Naive thymus-derived CD4-positive, alpha-beta T cell (primary cell): ENCODE data around the gene MAPK7. TPM values are rescaled to one million over a fixed set of nuclear protein-coding genes. Genes with fewer than 3 reads are reported as not detected.

Experiments
- ATAC-seq: fragments of 150-1000 bp; cut with Tn5 transposase; 2 replicates; pipeline ENCODE4 v1.10.0; 2021; ENCODE audit warnings: mild to moderate bottlenecking, moderate library complexity
- CTCF ChIA-PET: fragments of 350-600 bp; sonication (Branson Sonifier 250); formaldehyde crosslinking; loops from one replicate; lab custom pipeline; 2021; ENCODE audit warnings: antibody characterized with exemption; lab: Charles Lee
- POLR2A ChIA-PET: fragments of 350-600 bp; sonication (Branson Sonifier 250); formaldehyde crosslinking; loops from one replicate; lab custom pipeline; 2021; ENCODE audit warnings: antibody characterized with exemption, inconsistent platforms; lab: Charles Lee
- DNase-seq, 9 donors: peaks; one replicate each; pipeline versions ENCODE4 v3.0.0 to v3.0.0-alpha.2; 2020 to 2022; ENCODE audit warnings: mixed read lengths in 1 of 9
- H3K27ac ChIP-seq: one replicate; pipeline ENCODE4 v1.7.0; 2013; ENCODE audit warnings: mild to moderate bottlenecking, low read depth, low read length, moderate library complexity
- H3K27me3 ChIP-seq, 2 donors: one replicate each; pipeline ENCODE4 v1.7.0; 2013; ENCODE audit warnings: low read length in 2 of 2, mild to moderate bottlenecking in 2 of 2, moderate library complexity in 2 of 2; ENCODE audit not compliant: control insufficient read depth in 2 of 2, insufficient read depth in 2 of 2
- H3K36me3 ChIP-seq, 3 experiments: 1 replicate in 2 of 3; 2 replicates in 1 of 3; pipeline ENCODE4 v1.7.0; 2013; ENCODE audit warnings: low read length in 3 of 3, mild to moderate bottlenecking in 3 of 3, moderate library complexity in 1 of 3; ENCODE audit not compliant: insufficient read depth in 3 of 3, control insufficient read depth in 2 of 3
- H3K4me1 ChIP-seq, 2 donors: one replicate each; pipeline ENCODE4 v1.7.0; 2013; ENCODE audit warnings: low read length in 2 of 2, mild to moderate bottlenecking in 2 of 2, moderate library complexity in 1 of 2; ENCODE audit not compliant: control insufficient read depth in 2 of 2, insufficient read depth in 2 of 2
- H3K4me3 ChIP-seq: 2 replicates; pipeline ENCODE4 v1.7.0; 2013; ENCODE audit warnings: mild to moderate bottlenecking, low read length
- H3K9me3 ChIP-seq, 3 experiments: 1 replicate in 2 of 3; 2 replicates in 1 of 3; pipeline ENCODE4 v1.7.0; 2013; ENCODE audit warnings: low read length in 3 of 3; ENCODE audit not compliant: control insufficient read depth in 2 of 3
- H3K27ac Mint-ChIP-seq, 9 donors: one replicate each; pipeline ENCODE4 v1.8.0; 2020 to 2022; ENCODE audit warnings: mixed read lengths in 9 of 9, mild to moderate bottlenecking in 8 of 9, moderate library complexity in 5 of 9, inconsistent platforms in 2 of 9
- H3K27me3 Mint-ChIP-seq, 5 donors: one replicate each; pipeline ENCODE4 v1.8.0; 2021 to 2022; ENCODE audit warnings: mixed read lengths in 5 of 5, mild to moderate bottlenecking in 1 of 5
- H3K36me3 Mint-ChIP-seq, 5 donors: one replicate each; pipeline ENCODE4 v1.8.0; 2020 to 2022; ENCODE audit warnings: mixed read lengths in 5 of 5, mild to moderate bottlenecking in 3 of 5, inconsistent platforms in 1 of 5
- H3K4me1 Mint-ChIP-seq, 7 donors: one replicate each; pipeline ENCODE4 v1.8.0; 2020 to 2022; ENCODE audit warnings: mixed read lengths in 7 of 7, mild to moderate bottlenecking in 3 of 7, inconsistent platforms in 1 of 7
- H3K4me3 Mint-ChIP-seq, 10 donors: one replicate each; pipeline ENCODE4 v1.8.0; 2020 to 2022; ENCODE audit warnings: mild to moderate bottlenecking in 10 of 10, mixed read lengths in 10 of 10, moderate library complexity in 6 of 10, inconsistent platforms in 2 of 10
- H3K9me3 Mint-ChIP-seq, 11 donors: one replicate each; pipeline ENCODE4 v1.8.0; 2020 to 2022; ENCODE audit warnings: mixed read lengths in 11 of 11, mild to moderate bottlenecking in 4 of 11, inconsistent platforms in 1 of 11, moderate library complexity in 1 of 11
- intact Hi-C, 2 donors: fragments of 100-400 bp; cut with micrococcal nuclease; formaldehyde crosslinking; loops; one replicate each; pipeline ENCODE4 v1.15.1; 2023
- polyA plus RNA-seq, 2 donors: library from polyadenylated mRNA; unstranded; fragments of 300-500 nt; fragmentation: Illumina TruSeq; gene quantifications; one replicate each; pipeline ENCODE4 v1.2.3, GENCODE V29; 2021
- total RNA-seq, 6 experiments: library from RNA in 5 of 6; stranded (reverse) in 5 of 6; gene quantifications; 1 replicate in 5 of 6; 2 replicates in 1 of 6; pipeline ENCODE4 v1.2.3 and lab custom pipeline; 2021 to 2026

Gene MAPK7
- total and polyA plus RNA-seq, 7 experiments from 2014 or later = 4.3 to 50.5 (median 25.7) TPM

DNA sequence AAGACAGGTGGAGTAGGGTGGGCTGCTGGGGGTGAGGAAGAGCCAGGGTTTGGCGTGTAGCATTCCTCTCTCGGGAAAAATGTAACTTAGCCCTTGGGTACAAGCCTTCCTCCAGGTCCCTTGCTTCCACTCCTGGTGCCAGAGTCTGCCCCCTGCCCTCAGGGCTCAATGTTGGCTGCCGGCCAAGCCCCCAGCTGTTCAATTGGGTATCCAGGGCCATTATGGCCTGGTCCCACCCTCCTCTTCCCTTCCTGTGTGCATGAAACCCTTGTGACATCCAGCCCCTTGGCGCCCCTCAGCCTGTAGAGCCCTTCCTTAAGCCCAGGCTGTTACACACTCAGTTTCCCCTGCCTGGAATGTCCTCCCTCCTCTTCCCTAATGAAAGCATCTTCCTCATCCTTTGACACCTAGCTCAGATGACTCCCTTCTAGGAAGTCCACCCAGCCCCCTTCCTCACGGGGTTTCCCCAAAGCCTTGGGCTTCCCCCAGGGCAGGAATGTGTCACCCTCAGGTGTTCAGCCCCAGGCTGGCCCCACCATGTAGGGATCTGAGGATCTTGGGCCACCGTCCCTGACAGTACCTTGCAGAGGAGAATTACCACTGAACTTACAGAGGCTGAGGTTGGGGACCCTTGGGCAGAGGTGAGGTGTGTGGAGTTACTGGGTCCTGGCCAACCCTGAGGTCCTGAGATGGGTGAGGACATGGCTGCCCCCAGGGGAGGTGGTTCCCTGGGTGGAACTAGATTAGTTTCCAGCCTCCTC, 45.7 kb upstream of the MAPK7 start:
- Histone ChIP-seq H3K36me3 (no peaks in the 10 kb centered on the region), H3K4me1 (no peaks in the 10 kb centered on the region), H3K27me3 (no peaks in the 10 kb centered on the region), H3K4me3 (no peak overlapping the region), H3K9me3 (no peaks in the 10 kb centered on the region), H3K27ac (no peak overlapping the region)
- H3K36me3 Mint-ChIP-seq = peaks cover 0 to 3% (median 0%) of the 10 kb centered on the region in 5 donors
- peaks cover 2 to 19% (median 6%) of the 10 kb centered on the region in 5 donors for H3K27me3 Mint-ChIP-seq
- H3K27ac Mint-ChIP-seq = peak overlapping the region in 1 of 9 donors; percentile 33
- H3K4me1 Mint-ChIP-seq = peaks cover 0 to 5% (median 0%) of the 10 kb centered on the region in 7 donors
- peak; percentile 16 for ATAC-seq
- CTCF ChIA-PET = interaction anchor here (0.6 kb wide), 1 partner anchor 18 kb away, joined by 4 read pairs; no protein-coding TSS in a partner anchor
- POLR2A ChIA-PET = no interaction called here
- DNase-seq = no peak
- no peaks in the 10 kb centered on the region for H3K9me3 Mint-ChIP-seq
- intact Hi-C loops = no loop called here
- no peak overlapping the region for H3K4me3 Mint-ChIP-seq

DNA sequence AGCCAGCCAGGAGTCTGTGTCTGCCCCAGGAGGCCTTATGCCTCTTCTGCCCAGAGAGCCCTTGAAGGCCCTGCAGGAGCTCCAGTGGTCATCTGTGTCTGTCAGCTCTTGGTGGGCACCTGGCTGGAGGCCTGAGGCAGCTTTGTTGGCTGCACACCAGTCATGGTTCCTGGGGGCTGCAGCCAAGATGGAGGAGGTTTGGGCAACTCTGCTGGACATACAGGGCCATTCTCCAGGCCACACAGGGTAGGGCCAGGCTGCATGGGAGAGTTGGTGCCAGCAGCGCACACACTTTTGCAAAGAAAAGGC, 45.2 kb upstream of the MAPK7 start:
- Mint-ChIP-seq H3K27ac (no peak overlapping the region), H3K9me3 (no peaks in the 10 kb centered on the region), H3K4me3 (no peak overlapping the region), H3K27me3 (peaks cover 2 to 20% (median 7%) of the 10 kb centered on the region in 5 donors), H3K36me3 (peaks cover 0 to 3% (median 0%) of the 10 kb centered on the region in 5 donors), H3K4me1 (peaks cover 0 to 5% (median 0%) of the 10 kb centered on the region in 7 donors)
- POLR2A ChIA-PET = no interaction called here
- no peak overlapping the region for H3K4me3 ChIP-seq
- CTCF ChIA-PET = interaction anchor here (0.6 kb wide), 1 partner anchor 17 kb away, joined by 4 read pairs; no protein-coding TSS in a partner anchor
- intact Hi-C loops = no loop called here
- no peaks in the 10 kb centered on the region for H3K9me3 ChIP-seq
- DNase-seq (no peak), ATAC-seq (no peak)
- H3K27me3 ChIP-seq = no peaks in the 10 kb centered on the region
- no peak overlapping the region for H3K27ac ChIP-seq
- no peaks in the 10 kb centered on the region for H3K4me1 ChIP-seq
- no peaks in the 10 kb centered on the region for H3K36me3 ChIP-seq

DNA sequence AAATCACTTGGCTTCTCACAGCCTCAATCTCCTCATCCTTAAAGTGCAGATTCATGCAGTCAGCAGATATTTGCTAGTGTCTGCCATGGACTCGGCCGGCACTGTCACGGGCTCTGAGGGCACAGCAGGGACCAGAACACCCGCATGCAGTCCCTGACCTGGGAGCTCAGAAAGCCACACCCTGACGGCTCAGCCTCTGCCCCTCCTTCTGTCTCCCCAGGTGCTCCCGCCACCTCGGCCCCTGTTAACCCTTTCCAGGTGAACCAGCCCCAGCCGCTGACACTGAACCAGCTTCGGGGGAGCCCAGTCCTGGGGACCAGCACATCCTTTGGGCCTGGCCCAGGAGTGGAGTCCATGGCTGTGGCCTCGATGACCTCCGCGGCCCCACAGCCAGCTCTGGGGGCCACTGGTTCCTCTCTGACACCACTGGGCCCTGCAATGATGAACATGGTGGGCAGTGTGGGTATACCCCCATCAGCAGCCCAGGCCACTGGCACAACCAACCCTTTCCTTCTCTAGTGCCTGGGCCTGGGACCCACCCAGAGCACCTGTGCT, 44.5 kb upstream of the MAPK7 start:
- no peaks in the 10 kb centered on the region for H3K9me3 Mint-ChIP-seq
- peaks cover 0 to 3% (median 0%) of the 10 kb centered on the region in 5 donors for H3K36me3 Mint-ChIP-seq
- H3K27me3 Mint-ChIP-seq = peaks cover 3 to 26% (median 9%) of the 10 kb centered on the region in 5 donors
- Histone ChIP-seq H3K4me1 (no peaks in the 10 kb centered on the region), H3K27me3 (no peaks in the 10 kb centered on the region), H3K36me3 (no peaks in the 10 kb centered on the region), H3K27ac (no peak overlapping the region), H3K4me3 (no peak overlapping the region), H3K9me3 (no peaks in the 10 kb centered on the region)
- ATAC-seq (no peak), DNase-seq (no peak)
- H3K27ac Mint-ChIP-seq = no peak overlapping the region
- ChIA-PET CTCF (no interaction called here), POLR2A (no interaction called here)
- H3K4me1 Mint-ChIP-seq = peaks cover 0 to 5% (median 0%) of the 10 kb centered on the region in 7 donors
- no peak overlapping the region for H3K4me3 Mint-ChIP-seq
- intact Hi-C loops = no loop called here

DNA sequence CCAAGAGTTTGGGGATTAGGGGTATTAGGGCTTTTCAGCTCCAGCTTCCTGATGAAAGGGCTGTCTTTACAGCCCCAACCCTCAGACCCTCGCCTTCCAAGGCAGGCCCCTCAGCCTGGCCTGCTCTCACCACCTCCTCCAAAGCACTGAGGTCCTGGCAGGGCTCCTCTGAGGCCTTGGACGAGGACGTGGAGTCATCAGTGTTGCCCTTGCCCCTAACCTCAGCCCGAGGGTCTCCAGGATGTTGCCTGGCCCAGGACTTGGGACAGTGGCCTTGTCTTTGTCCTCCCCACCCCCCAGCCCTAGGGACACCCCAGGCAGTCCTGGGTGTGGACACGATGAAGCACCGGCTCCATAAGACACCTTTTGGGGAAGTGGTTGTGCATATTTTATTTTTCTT, 44.0 kb upstream of the MAPK7 start:
- POLR2A ChIA-PET = no interaction called here
- peaks cover 8 to 28% (median 14%) of the 10 kb centered on the region in 5 donors for H3K27me3 Mint-ChIP-seq

DNA sequence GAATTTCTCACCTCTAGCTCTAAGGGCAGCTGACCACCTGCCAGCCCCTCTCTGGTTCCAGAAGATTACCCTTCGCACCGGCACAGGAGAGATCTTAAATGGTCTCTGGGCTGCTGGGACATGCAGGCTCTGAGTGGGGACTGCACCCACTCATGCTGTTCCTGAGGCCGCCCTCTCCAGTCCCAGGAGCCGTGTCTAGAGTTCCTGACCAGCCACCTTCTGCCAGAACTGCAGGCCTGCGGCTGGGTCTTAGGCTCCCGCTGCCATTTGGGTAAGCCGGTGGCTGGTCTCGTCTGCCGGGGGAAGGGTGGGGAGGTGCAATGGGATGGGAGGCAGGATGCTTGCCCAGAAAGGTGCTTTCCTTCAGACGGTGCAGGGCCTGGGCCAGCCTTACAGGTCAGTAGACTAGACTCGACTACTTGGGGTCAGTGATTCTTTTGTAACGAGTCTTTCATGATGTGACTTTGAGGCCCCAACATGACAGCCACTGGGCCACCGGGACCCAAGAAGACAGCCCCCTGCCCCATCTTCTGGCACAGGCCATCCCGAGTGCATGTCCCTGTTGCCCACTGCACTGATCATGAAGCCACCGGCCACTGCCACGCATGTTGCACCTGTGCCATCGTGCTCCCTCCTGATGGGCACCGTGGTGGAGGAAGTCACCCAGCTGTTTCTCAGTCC, 42.2 kb upstream of the MAPK7 start:
- no peaks in the 10 kb centered on the region for H3K36me3 ChIP-seq
- H3K27ac Mint-ChIP-seq = no peak overlapping the region
- no peaks in the 10 kb centered on the region for H3K9me3 Mint-ChIP-seq
- H3K27me3 Mint-ChIP-seq = peaks cover 8 to 34% (median 22%) of the 10 kb centered on the region in 5 donors
- ChIA-PET POLR2A (no interaction called here), CTCF (no interaction called here)
- no peak overlapping the region for H3K4me3 Mint-ChIP-seq
- H3K4me3 ChIP-seq = no peak overlapping the region
- DNase-seq = no peak
- no peaks in the 10 kb centered on the region for H3K27me3 ChIP-seq
- H3K4me1 Mint-ChIP-seq = peaks cover 0 to 5% (median 0%) of the 10 kb centered on the region in 7 donors
- no peaks in the 10 kb centered on the region for H3K4me1 ChIP-seq
- intact Hi-C loops = no loop called here
- H3K9me3 ChIP-seq = no peaks in the 10 kb centered on the region
- peaks cover 0 to 3% (median 0%) of the 10 kb centered on the region in 5 donors for H3K36me3 Mint-ChIP-seq
- no peak overlapping the region for H3K27ac ChIP-seq
- ATAC-seq = no peak

More for the DNA sequence above, 44.0 kb upstream of the MAPK7 start:
- Histone ChIP-seq H3K4me1 (no peaks in the 10 kb centered on the region), H3K9me3 (no peaks in the 10 kb centered on the region), H3K36me3 (no peaks in the 10 kb centered on the region), H3K27ac (no peak overlapping the region), H3K4me3 (no peak overlapping the region), H3K27me3 (no peaks in the 10 kb centered on the region)
- H3K9me3 Mint-ChIP-seq = no peaks in the 10 kb centered on the region
- H3K4me1 Mint-ChIP-seq = peaks cover 0 to 5% (median 0%) of the 10 kb centered on the region in 7 donors
- H3K36me3 Mint-ChIP-seq = peaks cover 0 to 3% (median 0%) of the 10 kb centered on the region in 5 donors
- CTCF ChIA-PET = no interaction called here
- H3K4me3 Mint-ChIP-seq = no peak overlapping the region
- ATAC-seq (no peak), DNase-seq (no peak)
- H3K27ac Mint-ChIP-seq = no peak overlapping the region
- intact Hi-C loops = no loop called here

DNA sequence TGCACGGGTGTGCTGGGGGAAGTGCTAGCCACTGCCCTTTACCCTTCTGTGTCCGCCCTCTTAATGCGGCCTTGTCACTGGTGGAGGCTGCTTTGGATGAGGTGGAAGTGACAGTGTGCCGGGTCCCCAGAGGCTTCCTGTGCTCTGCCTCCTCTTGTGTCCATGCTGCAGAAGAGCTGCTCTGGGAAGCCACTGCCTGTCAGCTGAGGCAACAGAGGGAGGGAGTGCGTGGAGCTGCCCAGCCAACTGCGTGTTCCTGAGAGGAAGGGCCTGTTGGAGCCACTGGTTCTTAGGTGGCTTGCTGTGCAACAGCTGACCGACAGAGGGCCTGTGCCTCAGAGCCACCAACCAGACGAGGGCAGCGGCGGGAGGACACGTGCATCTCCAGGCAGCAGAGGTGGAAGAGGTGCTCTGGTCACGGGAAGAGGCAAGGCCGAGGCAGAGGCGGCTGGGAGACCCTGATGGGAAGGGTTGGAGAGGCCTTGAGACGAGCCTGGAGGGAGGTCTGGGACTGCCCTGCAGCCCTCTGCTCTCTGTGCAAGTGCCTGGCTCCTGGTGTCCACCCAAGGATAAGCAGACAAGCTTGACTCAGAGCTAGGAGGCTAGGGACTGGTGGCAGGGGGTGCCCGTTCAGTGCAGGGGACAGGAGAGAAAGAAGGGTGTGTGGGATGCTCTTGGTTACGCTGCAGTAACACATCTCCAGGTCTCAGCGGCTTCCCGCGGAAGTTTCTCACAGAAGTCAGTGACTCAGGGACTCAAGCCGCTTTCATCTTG, 41.2 kb upstream of the MAPK7 start:
- peaks cover 8 to 39% (median 29%) of the 10 kb centered on the region in 5 donors for H3K27me3 Mint-ChIP-seq
- Histone ChIP-seq H3K4me3 (no peak overlapping the region), H3K27me3 (no peaks in the 10 kb centered on the region), H3K36me3 (no peaks in the 10 kb centered on the region), H3K27ac (no peak overlapping the region), H3K9me3 (no peaks in the 10 kb centered on the region), H3K4me1 (no peaks in the 10 kb centered on the region)
- CTCF ChIA-PET = no interaction called here
- no peaks in the 10 kb centered on the region for H3K9me3 Mint-ChIP-seq
- H3K36me3 Mint-ChIP-seq = no peaks in the 10 kb centered on the region
- DNase-seq = no peak
- no peak for ATAC-seq
- POLR2A ChIA-PET = no interaction called here
- intact Hi-C loops = no loop called here
- peaks cover 0 to 5% (median 0%) of the 10 kb centered on the region in 7 donors for H3K4me1 Mint-ChIP-seq
- no peak overlapping the region for H3K4me3 Mint-ChIP-seq
- no peak overlapping the region for H3K27ac Mint-ChIP-seq
